HepG2 (cell line): Measurements from ENCODE around the gene NR2F6. TPM values are rescaled to one million over a fixed set of nuclear protein-coding genes. Genes with fewer than 3 reads are reported as not detected.

Source experiments
- AFF4 ChIP-seq: sonication (generic); formaldehyde crosslinking; IDR thresholded peaks from 2 replicates; pipeline ENCODE4 v1.4.0; 2020; ENCODE audit warnings: missing genetic modification reagents
- AHR ChIP-seq: IDR thresholded peaks from 2 replicates; pipeline ENCODE4 v1.6.1; 2018; ENCODE audit warnings: missing genetic modification reagents, missing compliant biosample characterization
- DNMT1 ChIP-seq: sonication (generic); formaldehyde crosslinking; IDR thresholded peaks from 2 replicates; pipeline ENCODE4 v1.5.1; 2020; ENCODE audit warnings: mild to moderate bottlenecking, missing genetic modification reagents
- GABPB1 ChIP-seq: IDR thresholded peaks from 2 replicates; pipeline ENCODE4 v1.6.1; 2016; ENCODE audit warnings: mild to moderate bottlenecking, missing genetic modification reagents, moderate library complexity, missing compliant biosample characterization
- KLF6 ChIP-seq: IDR thresholded peaks from 2 replicates; pipeline ENCODE4 v1.8.0; 2016; ENCODE audit warnings: missing biosample characterization, missing genetic modification reagents
- MEIS1 ChIP-seq: sonication (generic); formaldehyde crosslinking; IDR thresholded peaks from 2 replicates; pipeline ENCODE4 v1.9.0; 2021; ENCODE audit warnings: mild to moderate bottlenecking, missing genetic modification reagents, moderate library complexity, borderline replicate concordance
- MLX ChIP-seq: IDR thresholded peaks from 2 replicates; pipeline ENCODE4 v1.6.1; 2016
- PHF8 ChIP-seq: sonication (generic); formaldehyde crosslinking; IDR thresholded peaks from 2 replicates; pipeline ENCODE4 v1.5.0; 2020; ENCODE audit warnings: missing genetic modification reagents
- SALL2 ChIP-seq: sonication (generic); formaldehyde crosslinking; IDR thresholded peaks from 2 replicates; pipeline ENCODE4 v1.8.1; 2023; ENCODE audit warnings: mild to moderate bottlenecking, missing genetic modification reagents, inconsistent platforms
- SNAI1 ChIP-seq: sonication (generic); formaldehyde crosslinking; IDR thresholded peaks from 2 replicates; pipeline ENCODE4 v1.5.0; 2020; ENCODE audit warnings: mild to moderate bottlenecking, missing genetic modification reagents, borderline replicate concordance
- ZBTB26 ChIP-seq: IDR thresholded peaks from 2 replicates; pipeline ENCODE4 v1.6.1; 2016; ENCODE audit warnings: missing compliant biosample characterization, missing genetic modification reagents, borderline replicate concordance
- ZBTB43 ChIP-seq: sonication (generic); formaldehyde crosslinking; conservative IDR thresholded peaks from 2 replicates; pipeline ENCODE4 v1.4.0; 2020; ENCODE audit warnings: missing genetic modification reagents
- ZNF451 ChIP-seq: sonication (generic); formaldehyde crosslinking; IDR thresholded peaks from 2 replicates; pipeline ENCODE4 v1.5.0; 2020; ENCODE audit warnings: mild to moderate bottlenecking, missing genetic modification reagents
- ZNF740 ChIP-seq: sonication (generic); formaldehyde crosslinking; IDR thresholded peaks from 2 replicates; pipeline ENCODE4 v1.4.0; 2020; ENCODE audit warnings: missing genetic modification reagents
- polyA plus RNA-seq, 8 experiments: library from polyadenylated mRNA; depleted of rRNA in 3 of 8; stranded (reverse) in 7 of 8; unstranded in 1 of 8; fragments of >200 nt; fragmentation: Illumina TruSeq in 4 of 8; extraction: Trizol in 4 of 8; gene quantifications; 2 replicates each; pipeline versions ENCODE4 v1.2.1 to v1.2.3, GENCODE V29; 2011 to 2016; ENCODE audit warnings: low read depth in 4 of 8, missing spikeins in 1 of 8, mixed read lengths in 1 of 8; ENCODE audit not compliant: insufficient read depth in 1 of 8
- total RNA-seq, 5 experiments: library from RNA; depleted of rRNA; stranded (reverse); fragments of >200 nt; fragmentation: Illumina TruSeq; extraction: Trizol; gene quantifications; 2 replicates each; pipeline ENCODE4 v1.2.3, GENCODE V29; 2016; ENCODE audit warnings: low read depth in 1 of 5
- TF ChIP-seq, protein P1 (sequence below): sonication (generic); formaldehyde crosslinking; IDR thresholded peaks from 2 replicates; pipeline ENCODE4 v1.9.0; 2022; ENCODE audit warnings: low read depth, missing genetic modification reagents
- TF ChIP-seq, protein P2 (sequence below): sonication (generic); formaldehyde crosslinking; IDR thresholded peaks from 2 replicates; pipeline ENCODE4 v1.8.0; 2022; ENCODE audit warnings: mild to moderate bottlenecking, missing genetic modification reagents; ENCODE audit not compliant: insufficient replicate concordance
- TF ChIP-seq, protein P3 (sequence below): IDR thresholded peaks from 2 replicates; pipeline ENCODE4 v1.6.1; 2016; ENCODE audit warnings: mild to moderate bottlenecking, missing biosample characterization, missing genetic modification reagents

Gene NR2F6
- total and polyA plus RNA-seq, 2 of the 13 experiments (the other 11 are each of a cell fraction or from before 2014, with no cell fraction given), result 30.9 to 72.4 TPM

DNA sequence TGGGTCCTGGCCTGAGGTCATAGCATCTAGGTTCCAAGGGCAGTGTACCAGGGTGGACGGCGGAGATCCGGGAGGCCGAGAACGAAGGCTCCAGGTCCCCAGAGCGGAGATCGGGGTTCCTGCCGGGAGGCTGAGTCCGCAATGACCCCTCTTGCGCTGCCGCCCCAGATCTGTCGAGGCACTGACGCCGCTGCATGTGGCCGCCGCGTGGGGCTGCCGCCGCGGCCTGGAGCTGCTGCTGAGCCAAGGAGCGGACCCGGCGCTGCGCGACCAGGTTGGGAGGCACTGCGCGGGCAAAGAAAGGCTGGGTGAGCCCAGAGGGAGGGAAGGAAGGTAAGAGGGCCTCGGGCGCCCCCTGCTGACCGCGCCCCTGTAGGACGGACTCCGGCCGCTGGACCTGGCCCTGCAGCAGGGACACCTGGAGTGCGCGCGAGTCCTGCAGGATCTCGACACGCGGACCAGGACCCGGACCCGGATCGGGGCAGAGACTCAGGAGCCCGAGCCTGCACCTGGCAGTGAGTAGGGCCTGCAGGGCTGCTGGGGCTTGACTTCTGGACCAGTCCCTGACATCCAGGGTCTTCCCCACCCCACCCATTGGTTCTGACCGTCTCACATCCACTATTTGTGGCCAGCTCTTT is 36.9 kb upstream of the NR2F6 start (continued):
- TF ChIP-seq, protein P1, sequence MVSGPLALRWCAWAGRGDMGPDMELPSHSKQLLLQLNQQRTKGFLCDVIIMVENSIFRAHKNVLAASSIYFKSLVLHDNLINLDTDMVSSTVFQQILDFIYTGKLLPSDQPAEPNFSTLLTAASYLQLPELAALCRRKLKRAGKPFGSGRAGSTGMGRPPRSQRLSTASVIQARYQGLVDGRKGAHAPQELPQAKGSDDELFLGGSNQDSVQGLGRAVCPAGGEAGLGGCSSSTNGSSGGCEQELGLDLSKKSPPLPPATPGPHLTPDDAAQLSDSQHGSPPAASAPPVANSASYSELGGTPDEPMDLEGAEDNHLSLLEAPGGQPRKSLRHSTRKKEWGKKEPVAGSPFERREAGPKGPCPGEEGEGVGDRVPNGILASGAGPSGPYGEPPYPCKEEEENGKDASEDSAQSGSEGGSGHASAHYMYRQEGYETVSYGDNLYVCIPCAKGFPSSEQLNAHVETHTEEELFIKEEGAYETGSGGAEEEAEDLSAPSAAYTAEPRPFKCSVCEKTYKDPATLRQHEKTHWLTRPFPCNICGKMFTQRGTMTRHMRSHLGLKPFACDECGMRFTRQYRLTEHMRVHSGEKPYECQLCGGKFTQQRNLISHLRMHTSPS (CRISPR knock-in tag), result peak; percentile 43; the same call in 1 of the 2 replicates
- TF ChIP-seq, protein P2, sequence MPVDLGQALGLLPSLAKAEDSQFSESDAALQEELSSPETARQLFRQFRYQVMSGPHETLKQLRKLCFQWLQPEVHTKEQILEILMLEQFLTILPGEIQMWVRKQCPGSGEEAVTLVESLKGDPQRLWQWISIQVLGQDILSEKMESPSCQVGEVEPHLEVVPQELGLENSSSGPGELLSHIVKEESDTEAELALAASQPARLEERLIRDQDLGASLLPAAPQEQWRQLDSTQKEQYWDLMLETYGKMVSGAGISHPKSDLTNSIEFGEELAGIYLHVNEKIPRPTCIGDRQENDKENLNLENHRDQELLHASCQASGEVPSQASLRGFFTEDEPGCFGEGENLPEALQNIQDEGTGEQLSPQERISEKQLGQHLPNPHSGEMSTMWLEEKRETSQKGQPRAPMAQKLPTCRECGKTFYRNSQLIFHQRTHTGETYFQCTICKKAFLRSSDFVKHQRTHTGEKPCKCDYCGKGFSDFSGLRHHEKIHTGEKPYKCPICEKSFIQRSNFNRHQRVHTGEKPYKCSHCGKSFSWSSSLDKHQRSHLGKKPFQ (CRISPR knock-in tag), result no peak
- TF ChIP-seq, protein P3, sequence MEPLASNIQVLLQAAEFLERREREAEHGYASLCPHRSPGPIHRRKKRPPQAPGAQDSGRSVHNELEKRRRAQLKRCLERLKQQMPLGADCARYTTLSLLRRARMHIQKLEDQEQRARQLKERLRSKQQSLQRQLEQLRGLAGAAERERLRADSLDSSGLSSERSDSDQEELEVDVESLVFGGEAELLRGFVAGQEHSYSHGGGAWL (CRISPR knock-in tag), result no peak
- TF ChIP-seq SNAI1 (peak; percentile 35; the same call in 1 of the 2 replicates), ZNF451 (peak; percentile 64; the same call in 1 of the 2 replicates), GABPB1 (peak; percentile 67), ZBTB43 (CRISPR knock-in tag) (no peak), PHF8 (0 out of 2 replicates have a peak, but pooled peaks have one; percentile 43), DNMT1 (CRISPR knock-in tag) (0 out of 2 replicates have a peak, but pooled peaks have one; percentile 64), ZBTB26 (0 out of 2 replicates have a peak, but pooled peaks have one; percentile 47), AFF4 (no peak), MLX (no peak), SALL2 (CRISPR knock-in tag) (no peak), AHR (CRISPR knock-in tag) (no peak), ZNF740 (CRISPR knock-in tag) (no peak), KLF6 (CRISPR knock-in tag) (0 out of 2 replicates have a peak, but pooled peaks have one; percentile 27), MEIS1 (CRISPR knock-in tag) (no peak)
